ENCODE data around the gene NTM.

GRCh38 chr11:131888230-131888855, 517.9 kb downstream of the NTM start:
- TF ChIP-seq, protein P1, sequence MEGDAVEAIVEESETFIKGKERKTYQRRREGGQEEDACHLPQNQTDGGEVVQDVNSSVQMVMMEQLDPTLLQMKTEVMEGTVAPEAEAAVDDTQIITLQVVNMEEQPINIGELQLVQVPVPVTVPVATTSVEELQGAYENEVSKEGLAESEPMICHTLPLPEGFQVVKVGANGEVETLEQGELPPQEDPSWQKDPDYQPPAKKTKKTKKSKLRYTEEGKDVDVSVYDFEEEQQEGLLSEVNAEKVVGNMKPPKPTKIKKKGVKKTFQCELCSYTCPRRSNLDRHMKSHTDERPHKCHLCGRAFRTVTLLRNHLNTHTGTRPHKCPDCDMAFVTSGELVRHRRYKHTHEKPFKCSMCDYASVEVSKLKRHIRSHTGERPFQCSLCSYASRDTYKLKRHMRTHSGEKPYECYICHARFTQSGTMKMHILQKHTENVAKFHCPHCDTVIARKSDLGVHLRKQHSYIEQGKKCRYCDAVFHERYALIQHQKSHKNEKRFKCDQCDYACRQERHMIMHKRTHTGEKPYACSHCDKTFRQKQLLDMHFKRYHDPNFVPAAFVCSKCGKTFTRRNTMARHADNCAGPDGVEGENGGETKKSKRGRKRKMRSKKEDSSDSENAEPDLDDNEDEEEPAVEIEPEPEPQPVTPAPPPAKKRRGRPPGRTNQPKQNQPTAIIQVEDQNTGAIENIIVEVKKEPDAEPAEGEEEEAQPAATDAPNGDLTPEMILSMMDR (IDR thresholded peaks at IDR 0.05): no peak
- no peak for TF ChIP-seq POLR2A (IDR thresholded peaks at IDR 0.05)

All from uterus (tissue), 2 donors.